ENCODE measurements around the gene OIT3. TPM values are rescaled to one million over a fixed set of nuclear protein-coding genes. Genes with fewer than 3 reads are reported as not detected.
"Not testable (repeated sequence)": the region's sequence is repeated elsewhere in the genome, so short reads cannot be mapped to it uniquely, and the experiment has no call there.

OIT3 gene
- total and polyA plus RNA-seq, 4 donors, result 0.08 to 0.49 (median 0.28) TPM; not detected in 1

- no peaks in the 10 kb centered on the region for H3K36me3 ChIP-seq (ENCODE audit: control insufficient read depth in 4 of 4, insufficient read depth in 4 of 4, low read length in 4 of 4)
- no peaks in the 10 kb centered on the region for H3K9me3 ChIP-seq (ENCODE audit: control insufficient read depth in 4 of 4, insufficient read depth in 3 of 4, low read length in 3 of 4)
- no peak for TF ChIP-seq CTCF (IDR thresholded peaks at IDR 0.05; ENCODE audit: control extremely low read depth, extremely low read depth)
- H3K27me3 ChIP-seq (ENCODE audit: control insufficient read depth in 3 of 3, insufficient read depth in 3 of 3, low read length in 2 of 3), result no peaks in the 10 kb centered on the region
- DNase-seq, result no peak
- no peak overlapping the region for H3K4me3 ChIP-seq
- no peak for ATAC-seq (ENCODE audit: insufficient read depth, low FRiP score)
- H3K4me1 ChIP-seq (ENCODE audit: control insufficient read depth in 5 of 5, insufficient read depth in 5 of 5, low read length in 5 of 5), result peaks cover 0 to 4% (median 0%) of the 10 kb centered on the region in 5 donors
- 78 to 79% methylated on average over 11 of the region's 11 CpGs for WGBS, 2 donors
- H3K27ac ChIP-seq (ENCODE audit: low read depth in 1 of 2, low read length in 1 of 2), result no peak overlapping the region
- H3K9ac ChIP-seq (ENCODE audit: insufficient read depth in 1 of 2, low read length in 2 of 2), result no peak overlapping the region
These were observed 1.8 kb downstream of the OIT3 start for GRCh38 chr10:72895236-72895850.

GRCh38 chr10:72898616-72899015, 5.1 kb downstream of the OIT3 start:
- Histone ChIP-seq H3K36me3 (ENCODE audit: control insufficient read depth in 4 of 4, insufficient read depth in 4 of 4, low read length in 4 of 4) (no peaks in the 10 kb centered on the region), H3K9ac (ENCODE audit: insufficient read depth in 1 of 2, low read length in 2 of 2) (no peak overlapping the region), H3K27me3 (ENCODE audit: control insufficient read depth in 3 of 3, insufficient read depth in 3 of 3, low read length in 2 of 3) (no peaks in the 10 kb centered on the region), H3K4me3 (no peak overlapping the region), H3K9me3 (ENCODE audit: control insufficient read depth in 4 of 4, insufficient read depth in 3 of 4, low read length in 3 of 4) (no peaks in the 10 kb centered on the region), H3K4me1 (ENCODE audit: control insufficient read depth in 5 of 5, insufficient read depth in 5 of 5, low read length in 5 of 5) (peaks cover 0 to under 1% (median 0%) of the 10 kb centered on the region in 5 donors), H3K27ac (ENCODE audit: low read depth in 1 of 2, low read length in 1 of 2) (no peak overlapping the region)
- ATAC-seq (ENCODE audit: insufficient read depth, low FRiP score) (no peak), DNase-seq (no peak)
- no peak for TF ChIP-seq CTCF (IDR thresholded peaks at IDR 0.05; ENCODE audit: control extremely low read depth, extremely low read depth)
- WGBS, 2 donors, result 91 to 95% methylated on average over 10 of the region's 10 CpGs

- H3K9ac ChIP-seq (ENCODE audit: insufficient read depth in 1 of 2, low read length in 2 of 2), result no peak overlapping the region
- H3K4me1 ChIP-seq (ENCODE audit: control insufficient read depth in 5 of 5, insufficient read depth in 5 of 5, low read length in 5 of 5), result no peaks in the 10 kb centered on the region
- TF ChIP-seq CTCF (IDR thresholded peaks at IDR 0.05; ENCODE audit: control extremely low read depth, extremely low read depth), result no peak
- H3K36me3 ChIP-seq (ENCODE audit: control insufficient read depth in 4 of 4, insufficient read depth in 4 of 4, low read length in 4 of 4), result no peaks in the 10 kb centered on the region
- no peak overlapping the region for H3K4me3 ChIP-seq
- no peaks in the 10 kb centered on the region for H3K27me3 ChIP-seq (ENCODE audit: control insufficient read depth in 3 of 3, insufficient read depth in 3 of 3, low read length in 2 of 3)
- WGBS, 2 donors, result 92 to 93% methylated on average over 1 of the region's 1 CpG
- no peaks in the 10 kb centered on the region for H3K9me3 ChIP-seq (ENCODE audit: control insufficient read depth in 4 of 4, insufficient read depth in 3 of 4, low read length in 3 of 4)
- no peak overlapping the region for H3K27ac ChIP-seq (ENCODE audit: low read depth in 1 of 2, low read length in 1 of 2)
- ATAC-seq (ENCODE audit: insufficient read depth, low FRiP score) (no peak), DNase-seq (no peak)
These were observed 6.0 kb downstream of the OIT3 start for GRCh38 chr10:72899545-72899944.

- not testable (repeated sequence) for H3K27me3 ChIP-seq (ENCODE audit: control insufficient read depth in 3 of 3, insufficient read depth in 3 of 3, low read length in 2 of 3); ATAC-seq (ENCODE audit: insufficient read depth, low FRiP score); H3K9ac ChIP-seq (ENCODE audit: insufficient read depth in 1 of 2, low read length in 2 of 2); H3K27ac ChIP-seq (ENCODE audit: low read depth in 1 of 2, low read length in 1 of 2); DNase-seq; H3K4me1 ChIP-seq (ENCODE audit: control insufficient read depth in 5 of 5, insufficient read depth in 5 of 5, low read length in 5 of 5); H3K9me3 ChIP-seq (ENCODE audit: control insufficient read depth in 4 of 4, insufficient read depth in 3 of 4, low read length in 3 of 4); H3K36me3 ChIP-seq (ENCODE audit: control insufficient read depth in 4 of 4, insufficient read depth in 4 of 4, low read length in 4 of 4); H3K4me3 ChIP-seq
- 89 to 91% methylated on average over 15 of the region's 15 CpGs for WGBS, 2 donors
These were observed 10.5 kb downstream of the OIT3 start for GRCh38 chr10:72903941-72904446.
